SK-N-SH (cell line): ENCODE results near the gene KRT32. TPM values are rescaled to one million over a fixed set of nuclear protein-coding genes. Genes with fewer than 3 reads are reported as not detected.

ENCODE experiments used
- CTCF ChIA-PET: fragments of 300-600, 350-600 bp; formaldehyde crosslinking; extraction: SDS; loops from one replicate; lab custom pipeline; 2021; lab: Yijun Ruan, JAX
- POLR2A ChIA-PET: fragments of 350-600 bp; sonication (Branson Sonifier 250); formaldehyde crosslinking; extraction: SDS; loops from one replicate; lab custom pipeline; 2020; ENCODE audit warnings: antibody characterized with exemption, inconsistent platforms; lab: Yijun Ruan, JAX
- DNase-seq: peaks from one replicate; pipeline ENCODE4 v3.0.0; 2012
- H2AFZ ChIP-seq: fragments of 200-600 bp; sonication (generic); 2 replicates; pipeline ENCODE4 v1.8.1; 2016; ENCODE audit warnings: antibody characterized with exemption, mild to moderate bottlenecking, low read depth
- H3F3A ChIP-seq: fragments of 200-600 bp; sonication (generic); replicated peaks from 2 replicates; pipeline ENCODE3; 2016; ENCODE audit warnings: antibody characterized with exemption, mild to moderate bottlenecking; ENCODE audit not compliant: insufficient read depth
- H3K27ac ChIP-seq, 2 experiments: fragments of 200-500 bp in 1 of 2; fragments of 200-600 bp in 1 of 2; sonication (Bioruptor generic) in 1 of 2; sonication (generic), shearing (Covaris generic) in 1 of 2; 2 replicates each; pipeline versions ENCODE4 v1.5.1 to v1.6.1; 2014 to 2016; ENCODE audit warnings: low read depth in 2 of 2, inconsistent platforms in 1 of 2, low read length in 1 of 2, mild to moderate bottlenecking in 1 of 2, mixed read lengths in 1 of 2
- H3K27me3 ChIP-seq: fragments of 200-600 bp; sonication (generic), shearing (Covaris generic); 2 replicates; pipeline ENCODE4 v1.6.1; 2016; ENCODE audit warnings: mixed run types; ENCODE audit not compliant: insufficient read depth
- H3K36me3 ChIP-seq, 2 experiments: fragments of 200-500 bp in 1 of 2; fragments of 200-600 bp in 1 of 2; sonication (Bioruptor generic) in 1 of 2; sonication (generic) in 1 of 2; replicated peaks in 1 of 2; 2 replicates each; pipeline versions ENCODE3 to v1.5.1; 2014 to 2016; ENCODE audit warnings: low read length in 1 of 2, mild to moderate bottlenecking in 1 of 2; ENCODE audit not compliant: insufficient read depth in 2 of 2, control insufficient read depth in 1 of 2
- H3K4me1 ChIP-seq, 2 experiments: fragments of 200-500 bp in 1 of 2; fragments of 200-600 bp in 1 of 2; sonication (Bioruptor generic) in 1 of 2; sonication (generic), shearing (Covaris generic) in 1 of 2; 2 replicates each; pipeline versions ENCODE4 v1.5.1 to v1.6.1; 2014 to 2016; ENCODE audit warnings: low read depth in 1 of 2, low read length in 1 of 2, mixed run types in 1 of 2; ENCODE audit not compliant: insufficient read depth in 2 of 2, control insufficient read depth in 1 of 2
- H3K4me2 ChIP-seq: fragments of 200-600 bp; sonication (generic), shearing (Covaris generic); 2 replicates; pipeline ENCODE4 v1.6.1; 2017; ENCODE audit warnings: mixed run types
- H3K4me3 ChIP-seq, 2 experiments: fragments of 200-500 bp in 1 of 2; fragments of 200-600 bp in 1 of 2; sonication (Bioruptor generic) in 1 of 2; sonication (generic), shearing (Covaris generic) in 1 of 2; 2 replicates each; pipeline versions ENCODE4 v1.5.1 to v1.8.1; 2014 to 2016; ENCODE audit warnings: low read depth in 2 of 2, inconsistent platforms in 1 of 2, low read length in 1 of 2, mild to moderate bottlenecking in 1 of 2, mixed read lengths in 1 of 2, moderate library complexity in 1 of 2
- H3K79me2 ChIP-seq: fragments of 200-600 bp; sonication (generic); 2 replicates; pipeline ENCODE4 v1.8.1; 2017; ENCODE audit warnings: mild to moderate bottlenecking; ENCODE audit not compliant: insufficient read depth
- H3K9ac ChIP-seq: fragments of 200-600 bp; sonication (generic); 2 replicates; pipeline ENCODE4 v1.6.1; 2017; ENCODE audit warnings: mixed run types
- H3K9me2 ChIP-seq: fragments of 200-600 bp; sonication (generic); 2 replicates; pipeline ENCODE4 v1.6.1; 2017; ENCODE audit warnings: mixed run types
- H3K9me3 ChIP-seq: fragments of 200-600 bp; sonication (generic); 2 replicates; pipeline ENCODE4 v1.6.1; 2017; ENCODE audit warnings: mixed run types, mild to moderate bottlenecking, moderate library complexity
- H4K20me1 ChIP-seq: fragments of 200-600 bp; sonication (generic); 2 replicates; pipeline ENCODE4 v1.6.1; 2017; ENCODE audit warnings: mild to moderate bottlenecking, mixed run types; ENCODE audit not compliant: insufficient read depth
- CTCF ChIP-seq: fragments of 200-600 bp; sonication (generic); IDR thresholded peaks from 2 replicates; pipeline ENCODE4 v1.6.1; 2017; ENCODE audit warnings: antibody characterized with exemption, mild to moderate bottlenecking, moderate library complexity
- EP300 ChIP-seq, 2 experiments: IDR thresholded peaks; 2 replicates each; pipeline versions ENCODE4 v1.4.0 to v1.6.1; 2012; ENCODE audit warnings: borderline replicate concordance in 1 of 2, low read depth in 1 of 2, low read length in 1 of 2
- EZH2phosphoT487 ChIP-seq: fragments of 200-600 bp; sonication (generic); IDR thresholded peaks from 2 replicates; pipeline ENCODE4 v1.6.1; 2017; ENCODE audit warnings: low read depth, mixed run types, mild to moderate bottlenecking, antibody characterized with exemption, moderate library complexity, borderline replicate concordance
- IRF3 ChIP-seq: fragments of 150-350 bp; IDR thresholded peaks from 2 replicates; pipeline ENCODE4 v1.6.1; 2016; ENCODE audit warnings: mild to moderate bottlenecking, low read depth, low read length
- MXI1 ChIP-seq: IDR thresholded peaks from 2 replicates; pipeline ENCODE4 v1.6.1; 2012; ENCODE audit warnings: mild to moderate bottlenecking, low read depth, low read length, improper control_type of control experiment
- NFIC ChIP-seq: IDR thresholded peaks from 2 replicates; pipeline ENCODE4 v1.4.0; 2012; ENCODE audit warnings: borderline replicate concordance
- NRF1 ChIP-seq: IDR thresholded peaks from 2 replicates; pipeline ENCODE4 v1.6.1; 2012; ENCODE audit warnings: low read depth, mild to moderate bottlenecking, low read length
- PBX3 ChIP-seq: IDR thresholded peaks from 2 replicates; pipeline ENCODE4; 2012
- RCOR1 ChIP-seq: fragments of 150-350 bp; IDR thresholded peaks from 2 replicates; pipeline ENCODE4 v1.6.1; 2017; ENCODE audit warnings: antibody characterized with exemption, low read length
- RFX5 ChIP-seq: IDR thresholded peaks from 2 replicates; pipeline ENCODE4 v1.6.1; 2012; ENCODE audit warnings: mild to moderate bottlenecking, improper control_type of control experiment, low read length
- RXRA ChIP-seq: IDR thresholded peaks from 2 replicates; pipeline ENCODE4 v1.4.0; 2012; ENCODE audit warnings: low read depth, mild to moderate bottlenecking, borderline replicate concordance
- SMC3 ChIP-seq: IDR thresholded peaks from 2 replicates; pipeline ENCODE4 v1.6.1; 2012; ENCODE audit warnings: low read depth, low read length, improper control_type of control experiment
- YY1 ChIP-seq: IDR thresholded peaks from 2 replicates; pipeline ENCODE4 v1.4.0; 2012; ENCODE audit warnings: low read depth, mild to moderate bottlenecking
- ZBTB33 ChIP-seq: IDR thresholded peaks from 2 replicates; pipeline ENCODE4 v1.4.0; 2012; ENCODE audit warnings: low read depth, borderline replicate concordance
- WGBS: methylation state at CpG from one replicate; pipeline ENCODE4 v1.1.6; 2017; ENCODE audit warnings: low lambda C conversion rate; 5-methylcytosine and 5-hydroxymethylcytosine counted together
- polyA plus RNA-seq, 3 experiments: library from polyadenylated mRNA; depleted of rRNA; stranded (reverse); fragments of >200 nt; gene quantifications; 2 replicates each; pipeline ENCODE4 v1.2.3, GENCODE V29; 2012

KRT32 gene
- polyA plus RNA-seq, 1 of the 3 experiments (the other 2 are of a cell fraction) = not detected

GRCh38 chr17:41507315-41507880 is 40.2 kb upstream of the KRT32 start (continued):
- TF ChIP-seq IRF3 (no peak), YY1 (no peak)

GRCh38 chr17:41505809-41506767 is 38.9 kb upstream of the KRT32 start:
- ChIA-PET CTCF (interaction anchor here (0.6 to 6.3 kb wide), 4 partner anchors 43 to 371 kb away, joined by 3 to 48 read pairs (median 4); no protein-coding TSS in a partner anchor), POLR2A (no interaction called here)
- Histone ChIP-seq H3K9me3 (no peaks in the 10 kb centered on the region), H3K4me2 (no peak overlapping the region), H3K79me2 (no peaks in the 10 kb centered on the region), H3K36me3 (no peaks in the 10 kb centered on the region), H3K4me3 (no peak overlapping the region), H3F3A (peaks cover 4% of the 10 kb centered on the region), H2AFZ (no peak overlapping the region), H4K20me1 (no peaks in the 10 kb centered on the region), H3K27me3 (no peaks in the 10 kb centered on the region), H3K4me1 (peaks cover 0 to 6% of the 10 kb centered on the region in 2 experiments; a peak in 1 of 4 replicates), H3K27ac (no peak overlapping the region), H3K9me2 (no peaks in the 10 kb centered on the region), H3K9ac (no peak overlapping the region)
- no peak for TF ChIP-seq PBX3
- TF ChIP-seq ZBTB33 = no peak
- no peak for TF ChIP-seq EP300 (IDR thresholded peaks at IDR 0.05; ENCODE audit: borderline replicate concordance in 1 of 2, low read depth in 1 of 2, low read length in 1 of 2)
- TF ChIP-seq RXRA = no peak
- no peak for TF ChIP-seq EZH2phosphoT487
- no peak for TF ChIP-seq SMC3
- no peak for TF ChIP-seq RCOR1
- TF ChIP-seq RFX5 = no peak
- no peak for TF ChIP-seq NRF1
- no peak for TF ChIP-seq CTCF
- TF ChIP-seq MXI1 = no peak
- TF ChIP-seq NFIC = no peak
- WGBS = 83% methylated on average over 14 of the region's 14 CpGs
- no peak for DNase-seq
